ENCODE data around the gene KCNG1. TPM values are rescaled to one million over a fixed set of nuclear protein-coding genes. Genes with fewer than 3 reads are reported as not detected.

The KCNG1 gene
- total and polyA plus RNA-seq, 2 donors from 2014 or later, result 0.35 to 0.58 TPM

DNA sequence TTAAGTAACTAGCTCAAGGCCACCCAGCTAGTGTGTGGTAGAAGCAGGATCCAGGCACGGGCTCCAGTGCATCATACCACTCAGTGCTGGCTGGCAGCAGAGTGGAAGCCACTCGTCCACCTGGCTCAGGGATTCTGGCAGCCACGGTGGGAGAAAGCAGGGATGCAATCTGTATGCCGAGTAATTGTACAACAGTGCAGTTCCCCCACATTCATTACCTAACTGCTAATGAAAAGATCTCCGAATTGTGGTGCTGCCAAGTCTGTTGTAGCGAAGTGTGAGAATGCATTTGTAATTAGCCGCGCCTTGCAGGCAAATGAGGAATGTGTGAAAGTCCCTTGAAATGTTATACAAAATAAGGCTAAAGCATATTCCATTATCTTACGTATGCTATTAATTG lies 29.0 kb downstream of the KCNG1 start:
- no peaks in the 10 kb centered on the region for H3K4me1 ChIP-seq (ENCODE audit: control insufficient read depth in 2 of 3, insufficient read depth in 2 of 3, low read depth in 1 of 3, low read length in 3 of 3)
- H3K4me3 ChIP-seq (ENCODE audit: low read length in 3 of 3), result no peak overlapping the region
- H3K27ac ChIP-seq (ENCODE audit: low read depth in 2 of 2, low read length in 2 of 2), result no peak overlapping the region
- H3K9ac ChIP-seq (ENCODE audit: low read length in 3 of 3), result no peak overlapping the region
- no peaks in the 10 kb centered on the region for H3K36me3 ChIP-seq (ENCODE audit: control insufficient read depth in 2 of 3, insufficient read depth in 3 of 3, low read length in 3 of 3)
- no peak for TF ChIP-seq CTCF (IDR thresholded peaks at IDR 0.05; ENCODE audit: borderline replicate concordance, extremely low read depth, insufficient read depth)
- no peaks in the 10 kb centered on the region for H3K27me3 ChIP-seq (ENCODE audit: control insufficient read depth, insufficient read depth, low read length)
- FAIRE-seq (no peak), DNase-seq (no peak)
- no peaks in the 10 kb centered on the region for H3K9me3 ChIP-seq (ENCODE audit: control insufficient read depth in 2 of 3, insufficient read depth in 1 of 3, low read length in 3 of 3)
- intact Hi-C loops (cut with DNase I), result no loop called here

GRCh38 chr20:50992733-50993457 lies 30.0 kb downstream of the KCNG1 start:
- FAIRE-seq, result no peak
- H3K27ac ChIP-seq (ENCODE audit: low read depth in 2 of 2, low read length in 2 of 2), result no peak overlapping the region
- DNase-seq, result peak in 3 of 5 donors; percentile 47 to 49 (median 49)

DNA sequence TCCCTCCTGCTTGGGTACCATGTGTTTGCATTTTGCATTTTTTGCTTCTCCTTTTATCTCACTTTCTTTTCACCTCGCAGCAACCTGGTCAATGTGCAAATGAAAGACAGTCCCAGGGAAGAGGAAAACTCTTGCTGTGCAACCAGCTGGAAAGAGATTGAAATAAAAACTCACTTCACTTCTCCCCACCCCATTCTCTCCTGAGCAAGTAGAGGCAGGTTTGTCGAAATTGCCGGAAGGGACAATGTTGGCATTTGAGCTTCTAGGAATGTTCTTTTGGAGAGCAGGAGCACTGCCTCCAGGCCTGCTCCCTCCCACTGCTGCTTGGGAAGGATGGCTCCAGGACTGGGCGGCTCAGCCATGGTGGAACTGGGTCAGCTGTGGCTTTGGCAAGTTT lies 30.6 kb downstream of the KCNG1 start:
- FAIRE-seq, result no peak
- intact Hi-C loops (cut with DNase I), result no loop called here
- Histone ChIP-seq H3K27me3 (ENCODE audit: control insufficient read depth, insufficient read depth, low read length) (no peaks in the 10 kb centered on the region), H3K4me3 (ENCODE audit: low read length in 3 of 3) (no peak overlapping the region), H3K4me1 (ENCODE audit: control insufficient read depth in 2 of 3, insufficient read depth in 2 of 3, low read depth in 1 of 3, low read length in 3 of 3) (no peaks in the 10 kb centered on the region), H3K9ac (ENCODE audit: low read length in 3 of 3) (no peak overlapping the region), H3K36me3 (ENCODE audit: control insufficient read depth in 2 of 3, insufficient read depth in 3 of 3, low read length in 3 of 3) (no peaks in the 10 kb centered on the region), H3K9me3 (ENCODE audit: control insufficient read depth in 2 of 3, insufficient read depth in 1 of 3, low read length in 3 of 3) (no peaks in the 10 kb centered on the region), H3K27ac (ENCODE audit: low read depth in 2 of 2, low read length in 2 of 2) (no peak overlapping the region)
- TF ChIP-seq CTCF (IDR thresholded peaks at IDR 0.05; ENCODE audit: borderline replicate concordance, extremely low read depth, insufficient read depth), result no peak
- no peak for DNase-seq

More at GRCh38 chr20:50992733-50993457, 30.0 kb downstream of the KCNG1 start:
- intact Hi-C loops (cut with DNase I), result no loop called here
- Histone ChIP-seq H3K9me3 (ENCODE audit: control insufficient read depth in 2 of 3, insufficient read depth in 1 of 3, low read length in 3 of 3) (no peaks in the 10 kb centered on the region), H3K27me3 (ENCODE audit: control insufficient read depth, insufficient read depth, low read length) (no peaks in the 10 kb centered on the region), H3K4me3 (ENCODE audit: low read length in 3 of 3) (no peak overlapping the region), H3K9ac (ENCODE audit: low read length in 3 of 3) (no peak overlapping the region), H3K36me3 (ENCODE audit: control insufficient read depth in 2 of 3, insufficient read depth in 3 of 3, low read length in 3 of 3) (no peaks in the 10 kb centered on the region), H3K4me1 (ENCODE audit: control insufficient read depth in 2 of 3, insufficient read depth in 2 of 3, low read depth in 1 of 3, low read length in 3 of 3) (no peaks in the 10 kb centered on the region)
- peak; percentile 47 for TF ChIP-seq CTCF (IDR thresholded peaks at IDR 0.05; ENCODE audit: borderline replicate concordance, extremely low read depth, insufficient read depth)
